Ascending aorta (tissue), 2 donors: Measurements from ENCODE around the gene TKTL2. TPM values are rescaled to one million over a fixed set of nuclear protein-coding genes. Genes with fewer than 3 reads are reported as not detected.

Source experiments
- DNase-seq, 2 donors: peaks; one replicate each; pipeline ENCODE4 v3.0.0-alpha.2; 2019; ENCODE audit warnings: low spot score in 2 of 2
- H3K27ac ChIP-seq, 2 donors: fragments of 200-600 bp; sonication (generic); one replicate each; pipeline ENCODE4 v1.5.1; 2016 to 2017; ENCODE audit warnings: mild to moderate bottlenecking in 1 of 2
- H3K27me3 ChIP-seq: fragments of 200-600 bp; sonication (generic); one replicate; pipeline ENCODE4 v1.5.1; 2017
- H3K36me3 ChIP-seq, 2 donors: fragments of 200-600 bp; sonication (generic); one replicate each; pipeline ENCODE4 v1.5.1; 2016
- H3K4me1 ChIP-seq, 2 donors: fragments of 200-600 bp; sonication (generic); one replicate each; pipeline ENCODE4 v1.5.1; 2016 to 2017; ENCODE audit warnings: mild to moderate bottlenecking in 1 of 2
- H3K4me3 ChIP-seq, 2 donors: fragments of 200-600 bp; sonication (generic); one replicate each; pipeline ENCODE4 v1.5.1; 2016 to 2017; ENCODE audit warnings: mild to moderate bottlenecking in 1 of 2
- H3K9me3 ChIP-seq, 2 donors: fragments of 200-600 bp; sonication (generic); one replicate each; pipeline ENCODE4 v1.5.1; 2016
- intact Hi-C: fragments of 100-400 bp; cut with DNase I; formaldehyde crosslinking; loops from one replicate; pipeline ENCODE4 v1.15.1; 2023
- total RNA-seq: library from RNA; depleted of rRNA; stranded (reverse); fragments of >200 nt; gene quantifications from one replicate; pipeline ENCODE4 v1.1.0, GENCODE V29; 2016
- TF ChIP-seq, protein P1 (sequence below), 3 experiments: fragments of 200-600 bp in 2 of 3; fragments of 450-650 bp in 1 of 3; sonication (generic) in 2 of 3; IDR thresholded peaks; one replicate each; pipeline ENCODE4 v1.5.1; 2016 to 2019; ENCODE audit warnings: antibody characterized with exemption in 3 of 3, mild to moderate bottlenecking in 1 of 3, moderate library complexity in 1 of 3

TKTL2 gene, protein sequence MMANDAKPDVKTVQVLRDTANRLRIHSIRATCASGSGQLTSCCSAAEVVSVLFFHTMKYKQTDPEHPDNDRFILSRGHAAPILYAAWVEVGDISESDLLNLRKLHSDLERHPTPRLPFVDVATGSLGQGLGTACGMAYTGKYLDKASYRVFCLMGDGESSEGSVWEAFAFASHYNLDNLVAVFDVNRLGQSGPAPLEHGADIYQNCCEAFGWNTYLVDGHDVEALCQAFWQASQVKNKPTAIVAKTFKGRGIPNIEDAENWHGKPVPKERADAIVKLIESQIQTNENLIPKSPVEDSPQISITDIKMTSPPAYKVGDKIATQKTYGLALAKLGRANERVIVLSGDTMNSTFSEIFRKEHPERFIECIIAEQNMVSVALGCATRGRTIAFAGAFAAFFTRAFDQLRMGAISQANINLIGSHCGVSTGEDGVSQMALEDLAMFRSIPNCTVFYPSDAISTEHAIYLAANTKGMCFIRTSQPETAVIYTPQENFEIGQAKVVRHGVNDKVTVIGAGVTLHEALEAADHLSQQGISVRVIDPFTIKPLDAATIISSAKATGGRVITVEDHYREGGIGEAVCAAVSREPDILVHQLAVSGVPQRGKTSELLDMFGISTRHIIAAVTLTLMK
- total RNA-seq, result not detected

DNA sequence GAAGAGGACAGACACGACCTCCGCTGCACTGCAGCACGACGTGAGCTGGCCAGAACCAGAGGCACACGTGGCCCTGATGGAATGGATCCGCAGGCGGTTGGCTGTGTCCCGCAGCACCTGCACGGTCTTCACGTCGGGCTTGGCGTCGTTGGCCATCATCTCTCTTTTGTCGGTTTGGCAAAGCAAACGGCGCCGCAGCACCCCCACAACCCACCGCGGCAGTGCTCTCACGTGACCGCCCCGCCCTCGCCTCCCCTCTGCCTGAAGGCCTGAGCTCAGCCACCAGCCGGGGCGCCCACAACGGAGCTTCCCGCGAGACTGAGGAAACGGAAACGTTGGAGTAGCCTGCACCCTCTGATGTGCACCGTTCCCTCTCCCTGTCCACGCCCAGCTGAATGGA is at the start of gene TKTL2:
Gene TKTL2 (minus strand): TSS at position 179 of the 400 bp plus-strand sequence. CDS start 20 bp downstream, at position 159.
- no peaks in the 10 kb centered on the region for H3K36me3 ChIP-seq
- no peak for DNase-seq
- H3K4me3 ChIP-seq, result no peak within 1 kb of the TSS
- no peaks in the 10 kb centered on the region for H3K9me3 ChIP-seq
- TF ChIP-seq, protein P1, sequence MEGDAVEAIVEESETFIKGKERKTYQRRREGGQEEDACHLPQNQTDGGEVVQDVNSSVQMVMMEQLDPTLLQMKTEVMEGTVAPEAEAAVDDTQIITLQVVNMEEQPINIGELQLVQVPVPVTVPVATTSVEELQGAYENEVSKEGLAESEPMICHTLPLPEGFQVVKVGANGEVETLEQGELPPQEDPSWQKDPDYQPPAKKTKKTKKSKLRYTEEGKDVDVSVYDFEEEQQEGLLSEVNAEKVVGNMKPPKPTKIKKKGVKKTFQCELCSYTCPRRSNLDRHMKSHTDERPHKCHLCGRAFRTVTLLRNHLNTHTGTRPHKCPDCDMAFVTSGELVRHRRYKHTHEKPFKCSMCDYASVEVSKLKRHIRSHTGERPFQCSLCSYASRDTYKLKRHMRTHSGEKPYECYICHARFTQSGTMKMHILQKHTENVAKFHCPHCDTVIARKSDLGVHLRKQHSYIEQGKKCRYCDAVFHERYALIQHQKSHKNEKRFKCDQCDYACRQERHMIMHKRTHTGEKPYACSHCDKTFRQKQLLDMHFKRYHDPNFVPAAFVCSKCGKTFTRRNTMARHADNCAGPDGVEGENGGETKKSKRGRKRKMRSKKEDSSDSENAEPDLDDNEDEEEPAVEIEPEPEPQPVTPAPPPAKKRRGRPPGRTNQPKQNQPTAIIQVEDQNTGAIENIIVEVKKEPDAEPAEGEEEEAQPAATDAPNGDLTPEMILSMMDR (IDR thresholded peaks at IDR 0.05), result no peak
- H3K4me1 ChIP-seq, result peaks cover 0 to 10% of the 10 kb centered on the region in 2 donors
- intact Hi-C loops, result no loop called here
- no peak within 1 kb of the TSS for H3K27ac ChIP-seq
- H3K27me3 ChIP-seq, result no peaks in the 10 kb centered on the region

DNA sequence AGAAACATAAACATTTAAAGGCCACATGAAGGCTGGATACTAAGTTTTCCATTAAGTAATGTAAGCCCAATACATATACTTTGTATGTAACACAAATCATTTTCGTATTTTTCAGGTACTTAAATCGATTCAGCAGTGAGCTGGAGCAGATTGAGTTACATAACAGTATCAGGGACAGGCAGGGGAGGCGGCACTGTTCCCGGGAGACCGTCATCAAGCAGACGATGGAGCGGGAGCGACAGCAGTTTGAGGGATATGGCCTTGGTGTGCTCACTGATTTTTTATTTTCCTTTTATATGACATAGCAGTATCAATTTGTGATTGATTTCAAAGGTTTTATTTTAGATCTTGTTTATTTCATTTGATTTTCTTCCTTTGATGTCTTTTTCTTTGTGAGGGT is 41.6 kb upstream of the TKTL2 start:
- DNase-seq, result no peak
- no peaks in the 10 kb centered on the region for H3K4me1 ChIP-seq
- TF ChIP-seq, protein P1 (IDR thresholded peaks at IDR 0.05), result no peak
- H3K27me3 ChIP-seq, result no peaks in the 10 kb centered on the region
- H3K36me3 ChIP-seq, result peaks cover 32 to 37% of the 10 kb centered on the region in 2 donors
- no peaks in the 10 kb centered on the region for H3K9me3 ChIP-seq
- H3K4me3 ChIP-seq, result no peak overlapping the region
- intact Hi-C loops, result no loop called here
- no peak overlapping the region for H3K27ac ChIP-seq

DNA sequence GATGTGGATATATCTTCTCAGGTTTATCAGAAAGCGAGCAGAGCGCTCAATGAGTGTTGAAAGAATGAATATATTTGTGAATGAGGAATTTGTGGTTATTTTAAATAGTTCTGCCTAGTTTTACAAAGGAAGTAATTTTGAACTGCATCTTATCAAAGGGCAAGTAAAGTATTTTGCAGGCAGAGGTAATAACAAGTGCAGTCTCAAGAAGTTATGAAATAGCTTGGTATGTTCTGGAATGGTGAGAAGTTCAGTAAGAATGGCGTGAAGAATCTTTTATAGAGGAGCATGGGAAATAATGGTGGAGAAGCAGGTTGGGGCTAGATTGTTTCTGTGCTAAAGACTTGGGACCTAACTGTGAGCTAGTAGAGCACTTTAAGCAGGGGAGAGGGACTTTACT is 31.8 kb upstream of the TKTL2 start:
- no peaks in the 10 kb centered on the region for H3K27me3 ChIP-seq
- no peaks in the 10 kb centered on the region for H3K9me3 ChIP-seq
- peaks cover 0 to 3% of the 10 kb centered on the region in 2 donors for H3K4me1 ChIP-seq
- H3K27ac ChIP-seq, result no peak overlapping the region
- peaks cover 0 to 22% of the 10 kb centered on the region in 2 donors for H3K36me3 ChIP-seq
- H3K4me3 ChIP-seq, result no peak overlapping the region
- no peak for DNase-seq
- TF ChIP-seq, protein P1 (IDR thresholded peaks at IDR 0.05), result no peak
- intact Hi-C loops, result no loop called here

DNA sequence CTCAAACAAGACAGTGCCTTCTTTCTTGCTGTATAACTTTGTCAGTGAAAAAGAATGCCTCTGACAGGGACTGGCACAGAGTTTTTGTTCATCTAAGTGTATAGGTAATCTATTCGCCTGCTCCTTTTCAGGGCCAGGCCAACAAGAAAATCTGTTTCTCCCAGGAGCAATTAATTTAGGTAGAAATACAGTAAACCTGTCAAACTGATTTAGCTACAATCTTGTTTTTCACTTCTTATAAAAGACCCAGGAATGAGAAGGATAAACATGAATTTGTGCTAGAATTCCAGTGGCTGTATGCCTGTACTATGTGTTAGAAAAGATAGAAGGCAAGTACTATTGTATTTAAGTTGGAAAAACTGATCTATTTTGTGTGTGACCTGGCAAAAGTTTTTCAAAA is 27.0 kb upstream of the TKTL2 start:
- H3K36me3 ChIP-seq, result no peaks in the 10 kb centered on the region
- H3K27me3 ChIP-seq, result no peaks in the 10 kb centered on the region
- no peaks in the 10 kb centered on the region for H3K9me3 ChIP-seq
- DNase-seq, result no peak
- intact Hi-C loops, result no loop called here
- TF ChIP-seq, protein P1 (IDR thresholded peaks at IDR 0.05), result no peak
- H3K4me1 ChIP-seq, result peaks cover 2 to 6% of the 10 kb centered on the region in 2 donors
- H3K27ac ChIP-seq, result no peak overlapping the region
- no peak overlapping the region for H3K4me3 ChIP-seq

DNA sequence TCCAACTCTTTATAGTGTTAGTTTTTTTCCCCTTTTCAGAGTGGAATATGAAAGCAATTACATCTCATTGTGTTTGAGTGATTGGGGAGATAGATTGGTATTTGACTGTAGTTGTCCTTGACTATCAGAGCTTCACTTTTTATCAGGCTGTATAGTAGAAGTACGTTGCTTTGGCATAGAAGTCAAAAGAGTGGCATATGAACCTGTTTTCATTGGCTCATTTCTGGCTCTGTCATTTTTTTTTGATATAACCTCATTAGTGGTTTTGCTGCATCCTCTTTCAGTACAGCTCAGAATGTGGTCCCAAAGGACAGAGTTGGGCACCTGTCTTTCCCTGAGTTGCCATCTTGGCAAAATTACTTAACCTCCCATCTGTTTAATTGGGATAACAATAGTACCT is 22.3 kb upstream of the TKTL2 start:
- intact Hi-C loops, result loop anchor here (2.0 kb wide), 3 partner anchors 53 to 329 kb away; partner anchors contain the start of gene NAF1
- Histone ChIP-seq H3K4me3 (peak overlapping the region; percentile 83 to 90), H3K4me1 (peaks cover 2 to 9% of the 10 kb centered on the region in 2 donors), H3K27ac (no peak overlapping the region), H3K9me3 (no peaks in the 10 kb centered on the region), H3K27me3 (no peaks in the 10 kb centered on the region), H3K36me3 (no peaks in the 10 kb centered on the region)
- TF ChIP-seq, protein P1 (IDR thresholded peaks at IDR 0.05), result no peak
- DNase-seq, result no peak
